Activated naive CD8-positive, alpha-beta T cell treated with anti-CD3 and anti-CD28 coated beads for 36 hours (primary cell): ENCODE data around the gene METAP1. TPM values are rescaled to one million over a fixed set of nuclear protein-coding genes. Genes with fewer than 3 reads are reported as not detected.
"Not testable (repeated sequence)": the region's sequence is repeated elsewhere in the genome, so short reads cannot be mapped to it uniquely, and the experiment has no call there.

Experiments used
- DNase-seq: peaks from one replicate; pipeline ENCODE4 v3.0.0; 2021
- H3K27ac Mint-ChIP-seq: one replicate; pipeline ENCODE4 v1.8.0; 2022; ENCODE audit warnings: mild to moderate bottlenecking, moderate library complexity, mixed read lengths
- H3K27me3 Mint-ChIP-seq: one replicate; pipeline ENCODE4 v1.8.0; 2022; ENCODE audit warnings: mild to moderate bottlenecking, mixed read lengths
- H3K36me3 Mint-ChIP-seq: one replicate; pipeline ENCODE4 v1.8.0; 2021; ENCODE audit warnings: mild to moderate bottlenecking, mixed read lengths
- H3K4me1 Mint-ChIP-seq: one replicate; pipeline ENCODE4 v1.8.0; 2021; ENCODE audit warnings: mixed read lengths
- H3K4me3 Mint-ChIP-seq: one replicate; pipeline ENCODE4 v1.8.0; 2022; ENCODE audit warnings: mild to moderate bottlenecking, moderate library complexity, mixed read lengths
- H3K9me3 Mint-ChIP-seq: one replicate; pipeline ENCODE4 v1.8.0; 2022; ENCODE audit warnings: mixed read lengths
- total RNA-seq, 2 experiments: library from RNA; stranded (reverse); gene quantifications; one replicate each; pipeline ENCODE4 v1.2.3, GENCODE V29; 2021

METAP1 gene
- total RNA-seq, 2 experiments from 2014 or later, result 68.7 to 71.5 TPM

- no peak for DNase-seq
- Mint-ChIP-seq H3K4me1 (no peaks in the 10 kb centered on the region), H3K4me3 (no peak overlapping the region), H3K9me3 (peaks cover 7% of the 10 kb centered on the region), H3K36me3 (peaks cover 6% of the 10 kb centered on the region), H3K27ac (no peak overlapping the region), H3K27me3 (no peaks in the 10 kb centered on the region)
Observed at GRCh38 chr4:98987720-98988119, 7.8 kb upstream of the METAP1 start.

DNA sequence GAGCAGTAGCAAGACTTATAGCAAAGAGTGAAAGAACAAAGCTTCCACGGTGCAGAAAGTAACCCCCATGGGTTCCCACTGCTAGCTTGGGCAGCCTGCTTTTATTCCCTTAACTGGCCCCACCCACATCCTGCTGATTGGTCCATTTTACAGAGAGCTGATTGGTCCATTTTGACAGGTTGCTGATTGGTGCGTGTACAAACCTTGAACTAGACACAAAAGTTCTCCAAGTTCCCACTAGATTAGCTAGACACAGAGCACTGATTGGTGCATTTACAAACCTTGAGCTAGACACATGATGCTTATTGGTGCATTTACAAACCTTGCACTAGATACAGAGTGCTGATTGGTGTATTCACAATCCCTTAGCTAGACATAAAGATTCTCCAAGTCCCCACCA lies 2.7 kb upstream of the METAP1 start:
- peaks cover 17% of the 10 kb centered on the region for H3K4me1 Mint-ChIP-seq
- not testable (repeated sequence) for H3K36me3 Mint-ChIP-seq, H3K4me3 Mint-ChIP-seq, H3K9me3 Mint-ChIP-seq, DNase-seq, H3K27ac Mint-ChIP-seq, H3K27me3 Mint-ChIP-seq

GRCh38 chr4:98993419-98994071 lies 2.0 kb upstream of the METAP1 start:
- no peaks in the 10 kb centered on the region for H3K9me3 Mint-ChIP-seq
- H3K4me1 Mint-ChIP-seq, result peaks cover 20% of the 10 kb centered on the region
- H3K27ac Mint-ChIP-seq, result no peak overlapping the region
- peaks cover 10% of the 10 kb centered on the region for H3K36me3 Mint-ChIP-seq
- H3K4me3 Mint-ChIP-seq, result no peak overlapping the region
- no peaks in the 10 kb centered on the region for H3K27me3 Mint-ChIP-seq
- DNase-seq, result no peak

DNA sequence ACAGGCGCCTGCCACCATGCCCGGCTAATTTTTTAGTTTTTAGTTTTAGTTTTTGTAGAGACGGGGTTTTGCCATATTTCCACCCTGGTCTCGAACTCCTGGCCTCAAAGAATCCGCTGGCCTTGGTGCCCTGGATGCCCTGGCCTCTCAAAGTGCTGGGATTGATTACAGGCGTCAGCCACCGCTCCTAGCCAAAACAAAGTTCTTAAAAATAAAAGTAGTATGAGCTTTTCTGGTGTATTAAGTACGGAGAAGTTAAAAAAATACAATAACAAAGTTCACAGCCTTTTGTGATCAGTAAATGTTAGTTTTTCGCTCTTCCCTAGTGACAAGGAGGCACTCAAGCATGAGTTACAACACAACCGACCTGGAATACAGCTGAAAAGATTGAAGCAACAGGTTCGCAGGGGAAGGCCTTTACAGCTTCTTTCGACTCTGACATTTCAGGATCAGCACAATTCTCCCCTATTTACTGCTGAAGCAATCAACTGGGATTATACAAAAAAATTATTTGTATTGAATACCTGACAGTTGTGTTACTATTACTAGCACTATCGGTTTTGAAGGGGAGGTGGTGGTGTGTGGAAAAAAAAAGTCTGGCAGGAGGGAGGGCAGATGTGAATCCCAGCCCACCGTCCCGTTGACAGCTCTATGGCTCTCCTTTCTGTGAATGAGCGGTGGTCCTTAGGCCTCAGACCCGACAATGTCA lies 893 bp upstream of the METAP1 start:
- peaks cover 24% of the 10 kb centered on the region for H3K4me1 Mint-ChIP-seq
- peaks cover 16% of the 10 kb centered on the region for H3K36me3 Mint-ChIP-seq
- peak overlapping the region; percentile 97 for H3K27ac Mint-ChIP-seq
- no peaks in the 10 kb centered on the region for H3K27me3 Mint-ChIP-seq
- H3K9me3 Mint-ChIP-seq, result no peaks in the 10 kb centered on the region
- peak overlapping the region; percentile 86 for H3K4me3 Mint-ChIP-seq
- DNase-seq, result no peak

GRCh38 chr4:98996056-98996764 lies 689 bp downstream of the METAP1 start:
- Mint-ChIP-seq H3K4me1 (peaks cover 38% of the 10 kb centered on the region), H3K4me3 (peak overlapping the region; percentile 85), H3K36me3 (peaks cover 26% of the 10 kb centered on the region), H3K27ac (peak overlapping the region; percentile 84), H3K9me3 (no peaks in the 10 kb centered on the region), H3K27me3 (no peaks in the 10 kb centered on the region)
- no peak for DNase-seq

GRCh38 chr4:98996765-98997068 lies 1.2 kb downstream of the METAP1 start:
- no peaks in the 10 kb centered on the region for H3K27me3 Mint-ChIP-seq
- H3K4me3 Mint-ChIP-seq, result peak overlapping the region; percentile 85
- no peak for DNase-seq
- H3K36me3 Mint-ChIP-seq, result peaks cover 26% of the 10 kb centered on the region
- H3K4me1 Mint-ChIP-seq, result peaks cover 40% of the 10 kb centered on the region
- no peaks in the 10 kb centered on the region for H3K9me3 Mint-ChIP-seq
- H3K27ac Mint-ChIP-seq, result peak overlapping the region; percentile 84

- no peaks in the 10 kb centered on the region for H3K27me3 Mint-ChIP-seq
- peak overlapping the region; percentile 55 for H3K4me3 Mint-ChIP-seq
- H3K4me1 Mint-ChIP-seq, result peaks cover 43% of the 10 kb centered on the region
- peaks cover 26% of the 10 kb centered on the region for H3K36me3 Mint-ChIP-seq
- no peak for DNase-seq
- H3K9me3 Mint-ChIP-seq, result no peaks in the 10 kb centered on the region
- H3K27ac Mint-ChIP-seq, result no peak overlapping the region
Observed at GRCh38 chr4:98997166-98997565, 1.6 kb downstream of the METAP1 start.

GRCh38 chr4:98998551-98998950 lies 3.0 kb downstream of the METAP1 start:
- DNase-seq, result no peak
- H3K27ac Mint-ChIP-seq, result no peak overlapping the region
- no peaks in the 10 kb centered on the region for H3K27me3 Mint-ChIP-seq

GRCh38 chr4:99002279-99002678 lies 6.8 kb downstream of the METAP1 start:
- Mint-ChIP-seq H3K27ac (no peak overlapping the region), H3K27me3 (no peaks in the 10 kb centered on the region), H3K36me3 (peaks cover 29% of the 10 kb centered on the region), H3K9me3 (no peaks in the 10 kb centered on the region), H3K4me1 (peaks cover 63% of the 10 kb centered on the region), H3K4me3 (no peak overlapping the region)
- no peak for DNase-seq

More at GRCh38 chr4:98998551-98998950, 3.0 kb downstream of the METAP1 start:
- Mint-ChIP-seq H3K36me3 (peaks cover 26% of the 10 kb centered on the region), H3K4me3 (peak overlapping the region; percentile 11), H3K9me3 (no peaks in the 10 kb centered on the region), H3K4me1 (peaks cover 52% of the 10 kb centered on the region)

DNA sequence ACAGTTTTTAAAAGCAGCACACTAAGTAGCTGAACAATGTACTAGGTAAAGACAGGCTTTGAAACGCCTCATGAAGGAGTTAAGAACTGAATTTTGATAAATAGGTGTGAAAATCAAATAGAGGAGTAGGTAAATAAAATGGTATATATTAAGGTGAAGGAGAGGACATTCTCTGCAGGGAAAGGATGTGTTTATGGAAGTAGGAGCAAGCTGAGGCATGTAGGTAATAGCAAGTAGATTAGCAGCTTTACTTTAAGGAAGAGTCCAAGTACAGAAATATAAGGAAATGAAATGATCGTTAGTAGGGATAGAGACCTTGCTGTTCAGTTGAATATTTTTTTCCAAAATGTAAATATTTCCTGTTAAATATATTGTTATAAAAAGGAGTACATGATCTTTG lies 12.5 kb downstream of the METAP1 start:
- Mint-ChIP-seq H3K36me3 (peaks cover 49% of the 10 kb centered on the region), H3K4me1 (peaks cover 30% of the 10 kb centered on the region), H3K4me3 (no peak overlapping the region), H3K27me3 (no peaks in the 10 kb centered on the region), H3K27ac (no peak overlapping the region), H3K9me3 (peaks cover 13% of the 10 kb centered on the region)
- no peak for DNase-seq

- Mint-ChIP-seq H3K9me3 (peaks cover 14% of the 10 kb centered on the region), H3K36me3 (peaks cover 76% of the 10 kb centered on the region), H3K27ac (no peak overlapping the region), H3K27me3 (no peaks in the 10 kb centered on the region), H3K4me1 (peaks cover 20% of the 10 kb centered on the region), H3K4me3 (no peak overlapping the region)
- DNase-seq, result no peak
Observed at GRCh38 chr4:99011910-99012309, 16.4 kb downstream of the METAP1 start.

DNA sequence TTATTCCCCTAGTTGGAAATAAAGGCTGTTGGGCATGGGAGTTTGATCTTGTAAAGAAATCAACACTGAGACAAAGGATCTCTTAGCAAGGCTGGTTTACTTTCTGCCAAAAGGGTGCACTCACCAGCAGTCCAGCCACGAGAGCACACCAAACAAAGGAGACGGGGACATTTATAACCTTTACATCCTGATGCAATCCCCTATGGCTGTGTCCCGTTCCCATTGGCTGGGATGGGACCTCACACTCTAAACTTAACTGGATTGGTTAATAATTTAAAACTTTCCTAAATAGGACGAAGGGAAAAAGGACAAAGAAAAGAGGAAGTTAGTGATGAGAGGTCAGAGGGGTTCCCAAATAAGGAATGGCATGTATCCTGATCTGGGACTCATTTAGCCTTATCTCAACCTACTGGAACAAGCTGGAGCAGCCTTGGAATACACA lies 17.9 kb downstream of the METAP1 start:
- no peak overlapping the region for H3K4me3 Mint-ChIP-seq
- H3K36me3 Mint-ChIP-seq, result peaks cover 80% of the 10 kb centered on the region
- H3K27me3 Mint-ChIP-seq, result no peaks in the 10 kb centered on the region
- no peak overlapping the region for H3K27ac Mint-ChIP-seq
- H3K9me3 Mint-ChIP-seq, result peaks cover 14% of the 10 kb centered on the region
- H3K4me1 Mint-ChIP-seq, result peaks cover 21% of the 10 kb centered on the region
- no peak for DNase-seq

DNA sequence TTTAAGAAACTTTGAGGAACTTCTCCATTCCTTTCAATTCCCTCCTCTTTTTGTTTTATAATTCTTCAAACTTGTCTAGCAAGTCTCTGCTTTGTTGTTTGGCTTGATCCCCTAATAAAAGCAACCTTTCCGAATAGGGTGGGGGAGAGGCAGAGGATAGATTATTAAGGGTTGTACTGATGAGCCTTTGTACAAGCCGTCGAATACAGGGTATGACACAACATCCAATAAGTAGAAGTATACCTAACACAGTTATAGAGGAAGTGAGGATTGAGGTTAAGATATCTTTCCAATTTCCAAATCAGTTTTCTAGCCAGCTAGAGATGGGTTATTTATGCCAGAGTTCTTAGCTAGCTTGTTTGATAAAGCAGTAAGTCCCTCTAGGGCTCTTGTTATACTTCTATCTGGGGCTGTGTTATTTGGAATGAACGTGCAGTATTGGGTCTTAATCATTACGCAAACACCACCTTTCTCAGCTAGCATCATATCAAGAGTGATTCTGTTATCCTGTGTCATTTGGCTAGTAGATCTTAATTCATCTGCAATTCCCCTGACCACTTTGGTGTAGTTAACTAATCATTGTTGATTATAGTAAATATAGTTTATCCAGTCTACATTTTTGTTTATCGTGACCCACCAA lies 18.5 kb downstream of the METAP1 start:
- no peak overlapping the region for H3K27ac Mint-ChIP-seq

DNA sequence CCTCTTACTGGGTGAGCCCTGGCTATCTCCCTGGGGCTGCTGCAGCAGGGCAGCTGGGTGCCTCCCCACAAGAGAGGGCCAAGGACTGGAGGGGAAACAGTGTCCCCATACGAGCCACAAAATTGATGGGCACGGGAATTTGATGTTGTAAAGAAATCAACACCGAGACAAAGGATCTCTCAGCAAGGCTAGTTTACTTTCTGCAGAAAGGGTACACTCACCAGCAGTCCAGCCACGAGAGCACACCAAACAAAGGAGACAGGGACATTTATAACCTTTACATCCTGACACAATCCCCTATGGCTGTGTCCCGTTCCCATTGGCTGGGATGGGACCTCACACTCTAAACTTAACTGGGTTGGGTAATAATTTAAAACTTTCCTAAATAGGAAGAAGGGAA lies 25.9 kb downstream of the METAP1 start:
- peaks cover 22% of the 10 kb centered on the region for H3K9me3 Mint-ChIP-seq
- peaks cover 42% of the 10 kb centered on the region for H3K4me1 Mint-ChIP-seq
- DNase-seq, result no peak
- H3K36me3 Mint-ChIP-seq, result peaks cover 52% of the 10 kb centered on the region
- no peak overlapping the region for H3K27ac Mint-ChIP-seq
- H3K4me3 Mint-ChIP-seq, result no peak overlapping the region
- H3K27me3 Mint-ChIP-seq, result no peaks in the 10 kb centered on the region

More for the DNA sequence above, 18.5 kb downstream of the METAP1 start:
- no peak for DNase-seq
- Mint-ChIP-seq H3K4me3 (no peak overlapping the region), H3K36me3 (peaks cover 79% of the 10 kb centered on the region), H3K4me1 (peaks cover 22% of the 10 kb centered on the region), H3K9me3 (peaks cover 15% of the 10 kb centered on the region), H3K27me3 (no peaks in the 10 kb centered on the region)

- peaks cover 49% of the 10 kb centered on the region for H3K4me1 Mint-ChIP-seq
- H3K27ac Mint-ChIP-seq, result no peak overlapping the region
- H3K4me3 Mint-ChIP-seq, result no peak overlapping the region
- peaks cover 22% of the 10 kb centered on the region for H3K9me3 Mint-ChIP-seq
- no peaks in the 10 kb centered on the region for H3K27me3 Mint-ChIP-seq
- DNase-seq, result no peak
- H3K36me3 Mint-ChIP-seq, result peaks cover 44% of the 10 kb centered on the region
Observed at GRCh38 chr4:99022566-99022965, 27.0 kb downstream of the METAP1 start.
